ENCODE measurements around the gene WNT5A. TPM values are rescaled to one million over a fixed set of nuclear protein-coding genes. Genes with fewer than 3 reads are reported as not detected.
"Not testable (repeated sequence)": the region's sequence is repeated elsewhere in the genome, so short reads cannot be mapped to it uniquely, and the experiment has no call there.

The WNT5A gene
- polyA plus RNA-seq, 1 donor (not counting 4 experiments of a cell fraction or from before 2014, with no cell fraction given) = 9.4 TPM

- FAIRE-seq (no peak), DNase-seq (ENCODE audit: low read depth, low spot score) (no peak)
- Histone ChIP-seq H3K79me2 (ENCODE audit: control insufficient read depth, insufficient read depth, low read length) (no peaks in the 10 kb centered on the region), H3K9ac (ENCODE audit: control insufficient read depth, extremely low read depth, insufficient read depth, low read length) (no peak overlapping the region), H3K4me3 (ENCODE audit: control insufficient read depth in 2 of 3, extremely low read depth in 1 of 3, insufficient read depth in 2 of 3, low read depth in 1 of 3, low read length in 3 of 3) (no peak overlapping the region), H3K9me3 (ENCODE audit: control insufficient read depth, low read depth, low read length) (no peaks in the 10 kb centered on the region), H3K4me2 (ENCODE audit: control insufficient read depth, extremely low read depth, insufficient read depth, low read depth, low read length) (no peak overlapping the region), H3K36me3 (ENCODE audit: control insufficient read depth in 2 of 2, extremely low read depth in 1 of 2, insufficient read depth in 2 of 2, low read length in 2 of 2) (no peaks in the 10 kb centered on the region), H3K9me1 (ENCODE audit: control insufficient read depth, extremely low read depth, insufficient read depth, low read length) (no peaks in the 10 kb centered on the region), H3K27me3 (ENCODE audit: control insufficient read depth, extremely low read depth, insufficient read depth, low read length) (no peaks in the 10 kb centered on the region), H3K27ac (ENCODE audit: control insufficient read depth, insufficient read depth, low read length) (no peak overlapping the region), H2AFZ (ENCODE audit: control insufficient read depth, low read length) (no peak overlapping the region), H3K4me1 (ENCODE audit: control insufficient read depth, extremely low read depth, insufficient read depth, low read length) (peaks cover 9% of the 10 kb centered on the region), H4K20me1 (ENCODE audit: control insufficient read depth, extremely low read depth, insufficient read depth, low read length) (no peaks in the 10 kb centered on the region)
- TF ChIP-seq CTCF (optimal IDR thresholded peaks at IDR 0.05 in 1 of 3, IDR thresholded peaks at IDR 0.05 in 1 of 3, conservative IDR thresholded peaks at IDR 0.05 in 1 of 3; ENCODE audit: extremely low read depth in 1 of 3, insufficient read depth in 2 of 3, low read length in 3 of 3) = no peak
- TF ChIP-seq EZH2 (IDR thresholded peaks at IDR 0.05; ENCODE audit: low read length) = no peak
- dilution Hi-C loops (cut with MboI; ENCODE audit: extremely low pct_ligation_motif_present, low sequenced_read_pairs) = no loop called here
These were observed 18.7 kb upstream of the WNT5A start for GRCh38 chr3:55505776-55506175.

- H3K27me3 ChIP-seq (ENCODE audit: control insufficient read depth, extremely low read depth, insufficient read depth, low read length); H3K79me2 ChIP-seq (ENCODE audit: control insufficient read depth, insufficient read depth, low read length); H3K9ac ChIP-seq (ENCODE audit: control insufficient read depth, extremely low read depth, insufficient read depth, low read length); H3K4me2 ChIP-seq (ENCODE audit: control insufficient read depth, extremely low read depth, insufficient read depth, low read depth, low read length); DNase-seq (ENCODE audit: low read depth, low spot score); H4K20me1 ChIP-seq (ENCODE audit: control insufficient read depth, extremely low read depth, insufficient read depth, low read length); H3K4me3 ChIP-seq (ENCODE audit: control insufficient read depth in 2 of 3, extremely low read depth in 1 of 3, insufficient read depth in 2 of 3, low read depth in 1 of 3, low read length in 3 of 3); H3K9me1 ChIP-seq (ENCODE audit: control insufficient read depth, extremely low read depth, insufficient read depth, low read length); H3K9me3 ChIP-seq (ENCODE audit: control insufficient read depth, low read depth, low read length); dilution Hi-C loops (cut with MboI; ENCODE audit: extremely low pct_ligation_motif_present, low sequenced_read_pairs); H3K27ac ChIP-seq (ENCODE audit: control insufficient read depth, insufficient read depth, low read length); FAIRE-seq; H3K36me3 ChIP-seq (ENCODE audit: control insufficient read depth in 2 of 2, extremely low read depth in 1 of 2, insufficient read depth in 2 of 2, low read length in 2 of 2): not testable (repeated sequence)
- peak in 1 of 3 experiments; percentile 33 for TF ChIP-seq CTCF (optimal IDR thresholded peaks at IDR 0.05 in 1 of 3, IDR thresholded peaks at IDR 0.05 in 1 of 3, conservative IDR thresholded peaks at IDR 0.05 in 1 of 3; ENCODE audit: extremely low read depth in 1 of 3, insufficient read depth in 2 of 3, low read length in 3 of 3)
- H3K4me1 ChIP-seq (ENCODE audit: control insufficient read depth, extremely low read depth, insufficient read depth, low read length) = peaks cover 16% of the 10 kb centered on the region
- H2AFZ ChIP-seq (ENCODE audit: control insufficient read depth, low read length) = peak overlapping the region; percentile 10
These were observed 18.0 kb upstream of the WNT5A start for GRCh38 chr3:55505102-55505501.
